GM20000 (cell line): ENCODE measurements around the gene CROCC2.

Experiments used
- DNase-seq: peaks from one replicate; pipeline ENCODE4 v3.0.0; 2012; ENCODE audit warnings: low spot score
- CTCF ChIP-seq: IDR thresholded peaks from 2 replicates; pipeline ENCODE4 v1.5.1; 2012; ENCODE audit warnings: mild to moderate bottlenecking, control low read depth; ENCODE audit errors: extremely low read depth, missing control alignments

The CROCC2 gene

GRCh38 chr2:240965905-240966456, 59.8 kb downstream of the CROCC2 start:
- DNase-seq: no peak
- no peak for TF ChIP-seq CTCF

DNA sequence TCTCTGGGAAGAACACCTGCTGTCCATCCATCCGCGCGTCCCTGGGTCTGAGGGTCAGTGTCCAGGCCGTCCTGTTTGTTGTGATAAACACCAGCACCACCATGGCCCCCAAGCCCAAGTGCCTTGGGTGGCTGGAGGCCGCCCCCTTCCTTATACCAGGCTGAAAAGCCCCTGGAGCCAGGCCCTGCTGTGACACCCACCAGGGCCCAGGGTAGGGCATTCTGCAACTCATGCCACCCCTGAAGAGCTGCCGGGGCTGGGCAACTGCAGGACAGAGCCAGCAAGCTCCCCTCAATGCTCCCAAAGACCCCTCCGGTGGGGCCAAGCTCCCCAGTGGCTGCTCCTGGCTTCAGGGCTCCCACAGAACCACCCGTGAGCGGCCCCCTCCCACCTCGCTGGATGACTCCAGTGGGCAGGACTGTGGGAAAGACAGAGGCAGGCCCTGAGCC, 60.3 kb downstream of the CROCC2 start:
- no peak for DNase-seq
- TF ChIP-seq CTCF: no peak

- TF ChIP-seq CTCF: no peak
- no peak for DNase-seq
Measured at GRCh38 chr2:240966906-240967680, 61.0 kb downstream of the CROCC2 start.

DNA sequence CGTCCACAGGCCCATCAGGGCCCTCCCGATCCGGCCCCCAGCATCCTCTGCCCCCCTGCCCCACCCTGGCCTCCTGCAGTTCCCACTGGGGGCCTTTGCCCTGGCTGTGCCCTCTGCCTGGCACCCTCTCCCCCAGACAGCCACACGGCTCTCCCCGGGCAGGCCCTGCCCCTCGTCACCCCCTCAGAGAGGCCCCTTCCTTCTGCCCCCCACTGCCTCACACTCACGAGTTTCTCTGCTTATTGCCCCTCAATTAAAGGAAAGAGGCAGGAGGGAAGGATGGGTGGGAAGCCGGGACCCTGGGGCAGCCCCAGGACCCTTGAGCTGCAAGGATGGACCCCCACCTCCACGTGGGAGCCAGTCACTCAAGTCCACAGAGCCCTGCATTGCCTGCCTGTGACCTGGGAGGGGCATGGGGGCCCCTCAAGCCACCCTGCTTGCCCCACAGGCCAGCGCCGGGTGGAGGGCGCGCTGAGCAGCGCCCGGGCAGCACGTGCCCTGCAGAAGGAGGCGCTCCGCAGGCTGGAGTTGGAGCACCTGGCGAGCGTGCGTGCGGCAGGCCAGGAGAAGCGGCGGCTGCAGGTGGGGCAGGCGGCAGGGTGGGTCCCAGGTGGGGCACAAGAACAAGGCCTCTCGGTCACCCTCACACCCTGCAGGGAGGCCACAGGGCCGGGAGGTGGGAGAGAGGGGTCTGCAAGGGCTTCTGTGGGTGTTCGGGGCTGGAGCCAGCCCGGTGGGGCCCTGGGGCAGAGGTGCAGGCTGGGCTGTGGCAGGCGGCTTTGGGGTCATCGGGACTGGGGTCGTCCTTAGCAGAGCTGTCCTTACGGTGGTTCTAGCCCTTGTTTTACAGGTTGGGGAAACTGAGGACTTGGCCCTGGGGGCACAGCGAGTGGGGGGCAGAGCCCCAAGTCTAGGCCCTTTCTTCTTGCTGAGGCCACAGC, 61.8 kb downstream of the CROCC2 start:
- no peak for DNase-seq
- no peak for TF ChIP-seq CTCF

DNA sequence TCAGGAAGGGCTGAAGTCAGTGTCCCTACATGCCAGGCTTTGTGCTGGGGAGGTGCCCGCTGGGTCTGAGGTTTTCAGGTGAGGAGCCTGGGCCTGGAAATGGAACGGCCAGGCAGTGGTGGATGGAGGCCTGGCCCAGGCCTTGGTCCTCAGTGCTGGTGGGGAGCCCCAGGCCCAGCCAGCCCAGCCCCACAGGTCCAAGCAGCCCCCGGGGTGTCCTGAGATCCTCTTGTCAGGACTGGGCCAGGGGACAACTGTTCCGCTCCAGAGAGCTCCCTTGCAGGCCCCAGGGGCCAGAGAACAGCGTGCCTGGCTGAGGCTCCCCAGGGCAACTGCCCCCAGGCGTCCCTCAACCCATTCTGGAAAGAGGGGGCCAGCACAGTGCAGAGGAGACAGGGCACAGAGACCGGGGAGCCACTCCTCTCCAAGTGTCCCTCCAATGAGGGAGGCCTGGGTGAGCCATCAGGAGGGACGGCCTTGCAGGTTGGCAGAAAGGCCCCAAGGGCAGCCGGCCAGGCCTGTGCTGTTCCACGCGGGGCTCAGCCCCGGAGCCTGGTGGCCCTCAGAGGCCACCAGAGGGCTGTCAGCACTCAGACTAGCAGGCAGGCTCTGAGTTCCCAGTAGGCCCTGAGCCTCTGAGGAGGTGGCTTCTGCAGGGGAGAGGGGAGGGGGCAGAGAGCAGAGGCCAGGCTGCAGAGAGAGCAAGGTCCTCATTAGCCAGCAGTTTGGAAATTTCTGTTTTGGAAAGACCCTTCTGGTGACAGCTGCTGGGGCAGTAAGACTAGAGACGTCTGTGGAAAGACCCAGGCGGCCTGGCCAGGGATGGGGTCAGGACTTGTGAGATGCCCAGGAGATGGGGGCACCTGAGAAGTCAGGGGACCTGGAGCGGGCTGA, 62.8 kb downstream of the CROCC2 start:
- no peak for DNase-seq
- no peak for TF ChIP-seq CTCF

DNA sequence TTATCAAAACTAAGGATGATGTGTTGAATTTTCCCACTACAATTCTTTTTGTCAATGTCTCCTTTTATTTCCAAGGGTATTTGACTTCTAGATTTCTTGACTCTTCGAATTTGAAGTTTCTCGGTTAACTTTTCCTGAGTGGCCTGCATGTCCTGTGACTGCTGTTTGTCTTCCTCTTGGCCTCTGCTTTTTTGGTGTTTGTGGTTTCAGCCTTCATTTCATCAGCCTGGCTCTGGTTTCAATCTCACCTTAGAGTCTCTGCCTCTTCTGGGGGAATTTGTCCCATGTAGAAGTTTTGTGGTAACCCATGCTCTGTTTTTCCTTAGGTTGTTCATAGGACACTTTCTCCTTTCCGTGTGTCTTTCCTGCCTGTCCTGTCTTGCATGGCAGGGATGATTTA, 64.0 kb downstream of the CROCC2 start:
- TF ChIP-seq CTCF: no peak
- no peak for DNase-seq
